HepG2 (cell line): Measurements from ENCODE around the gene POLR3K. TPM values are rescaled to one million over a fixed set of nuclear protein-coding genes. Genes with fewer than 3 reads are reported as not detected.

Experiments used
- CREB1 ChIP-seq, 2 experiments: fragments of 450-650 bp in 1 of 2; IDR thresholded peaks; 2 replicates each; pipeline ENCODE4 v1.6.1; 2016 to 2017; ENCODE audit warnings: control low read depth in 1 of 2, mild to moderate bottlenecking in 1 of 2, missing compliant biosample characterization in 1 of 2, missing genetic modification characterization in 1 of 2
- DPF2 ChIP-seq: sonication (generic); formaldehyde crosslinking; IDR thresholded peaks from 2 replicates; pipeline ENCODE4 v1.4.0; 2020; ENCODE audit warnings: mild to moderate bottlenecking, low read depth, missing genetic modification reagents, borderline replicate concordance
- ELF1 ChIP-seq: sonication (generic); formaldehyde crosslinking; IDR thresholded peaks from 2 replicates; pipeline ENCODE4 v1.4.0; 2020; ENCODE audit warnings: missing genetic modification reagents
- FOXK2 ChIP-seq: fragments of 450-650 bp; IDR thresholded peaks from 2 replicates; pipeline ENCODE4 v1.6.1; 2016
- HINFP ChIP-seq: sonication (generic); formaldehyde crosslinking; IDR thresholded peaks from 2 replicates; pipeline ENCODE4 v1.4.0; 2020; ENCODE audit warnings: low read depth, mild to moderate bottlenecking, missing genetic modification reagents
- HMG20B ChIP-seq: conservative IDR thresholded peaks from 2 replicates; pipeline ENCODE4 v1.6.1; 2016; ENCODE audit warnings: missing genetic modification reagents, missing compliant biosample characterization
- MAFG ChIP-seq: sonication (generic); formaldehyde crosslinking; IDR thresholded peaks from 2 replicates; pipeline ENCODE4 v1.5.1; 2020; ENCODE audit warnings: mild to moderate bottlenecking, missing genetic modification reagents
- SMAD9 ChIP-seq: sonication (generic); formaldehyde crosslinking; IDR thresholded peaks from 2 replicates; pipeline ENCODE4 v1.5.1; 2020; ENCODE audit warnings: mild to moderate bottlenecking, missing genetic modification reagents
- TFDP1 ChIP-seq: IDR thresholded peaks from 2 replicates; pipeline ENCODE4 v1.6.1; 2016; ENCODE audit warnings: missing compliant biosample characterization, missing genetic modification reagents, borderline replicate concordance
- THAP8 ChIP-seq: sonication (generic); formaldehyde crosslinking; IDR thresholded peaks from 2 replicates; pipeline ENCODE4 v1.5.1; 2020; ENCODE audit warnings: missing genetic modification reagents, mild to moderate bottlenecking, borderline replicate concordance
- TMF1 ChIP-seq: sonication (generic); formaldehyde crosslinking; IDR thresholded peaks from 2 replicates; pipeline ENCODE4 v1.8.1; 2022; ENCODE audit warnings: low read depth, missing genetic modification reagents
- ZBTB25 ChIP-seq: IDR thresholded peaks from 2 replicates; pipeline ENCODE4 v1.6.1; 2018; ENCODE audit warnings: missing genetic modification reagents
- ZNF10 ChIP-seq: sonication (generic); formaldehyde crosslinking; IDR thresholded peaks from 2 replicates; pipeline ENCODE4 v1.4.0; 2020; ENCODE audit warnings: mild to moderate bottlenecking, low read depth, missing genetic modification reagents, borderline replicate concordance
- ZNF333 ChIP-seq: sonication (generic); formaldehyde crosslinking; IDR thresholded peaks from 2 replicates; pipeline ENCODE4 v1.4.0; 2020; ENCODE audit warnings: mild to moderate bottlenecking, missing genetic modification reagents, borderline replicate concordance
- ZNF512B ChIP-seq: sonication (generic); formaldehyde crosslinking; IDR thresholded peaks from 2 replicates; pipeline ENCODE4 v1.5.1; 2020; ENCODE audit warnings: missing genetic modification reagents, mild to moderate bottlenecking, borderline replicate concordance
- ZNF513 ChIP-seq: sonication (generic); formaldehyde crosslinking; conservative IDR thresholded peaks from 2 replicates; pipeline ENCODE4 v1.5.0; 2020; ENCODE audit warnings: missing genetic modification reagents
- ZNF770 ChIP-seq: sonication (generic); formaldehyde crosslinking; IDR thresholded peaks from 2 replicates; pipeline ENCODE4 v1.5.0; 2020; ENCODE audit warnings: mild to moderate bottlenecking, missing genetic modification reagents
- polyA plus RNA-seq, 8 experiments: library from polyadenylated mRNA; depleted of rRNA in 3 of 8; stranded (reverse) in 7 of 8; unstranded in 1 of 8; fragments of >200 nt; fragmentation: Illumina TruSeq in 4 of 8; extraction: Trizol in 4 of 8; gene quantifications; 2 replicates each; pipeline versions ENCODE4 v1.2.1 to v1.2.3, GENCODE V29; 2011 to 2016; ENCODE audit warnings: low read depth in 4 of 8, missing spikeins in 1 of 8, mixed read lengths in 1 of 8; ENCODE audit not compliant: insufficient read depth in 1 of 8
- total RNA-seq, 5 experiments: library from RNA; depleted of rRNA; stranded (reverse); fragments of >200 nt; fragmentation: Illumina TruSeq; extraction: Trizol; gene quantifications; 2 replicates each; pipeline ENCODE4 v1.2.3, GENCODE V29; 2016; ENCODE audit warnings: low read depth in 1 of 5

POLR3K gene
- total and polyA plus RNA-seq, 2 of the 13 experiments (the other 11 are each of a cell fraction or from before 2014, with no cell fraction given): 14.8 to 18.8 TPM

- TF ChIP-seq ZNF512B: no peak
- no peak for TF ChIP-seq ZNF333
- TF ChIP-seq THAP8 (CRISPR knock-in tag): no peak
- TF ChIP-seq SMAD9 (CRISPR knock-in tag): no peak
- TF ChIP-seq ZBTB25 (CRISPR knock-in tag): no peak
- TF ChIP-seq TFDP1 (CRISPR knock-in tag): no peak
- no peak for TF ChIP-seq HMG20B (CRISPR knock-in tag)
- no peak for TF ChIP-seq MAFG (CRISPR knock-in tag)
- TF ChIP-seq ZNF10 (CRISPR knock-in tag): no peak
- TF ChIP-seq FOXK2: no peak
- no peak for TF ChIP-seq ELF1
- TF ChIP-seq ZNF770: no peak
- no peak for TF ChIP-seq CREB1 (IDR thresholded peaks at IDR 0.05)
- no peak; the same call in 1 of the 2 replicates for TF ChIP-seq CREB1 (CRISPR knock-in tag; IDR thresholded peaks at IDR 0.05)
- no peak for TF ChIP-seq ZNF513 (CRISPR knock-in tag)
- TF ChIP-seq TMF1: no peak
- TF ChIP-seq DPF2 (CRISPR knock-in tag): no peak
- no peak for TF ChIP-seq HINFP (CRISPR knock-in tag)
Observed at GRCh38 chr16:45454-45853, 8.0 kb downstream of the POLR3K start (continued).
